Stimulated activated CD8-positive, alpha-beta memory T cell treated with anti-CD3 and anti-CD28 coated beads, Interleukin-4, amount 100 ng/mL, for 48 hours (primary cell): ENCODE measurements around the gene LIPI.
"Not testable (repeated sequence)": the region's sequence is repeated elsewhere in the genome, so short reads cannot be mapped to it uniquely, and the experiment has no call there.

ENCODE experiments used
- DNase-seq: peaks from one replicate; pipeline ENCODE4 v3.0.0-alpha.2; 2020

The LIPI gene

GRCh38 chr21:14210738-14211137, at the start of gene LIPI:
Gene LIPI, minus strand, starts transcription at chr21:14210955. Its CDS starts 110 bp downstream, at chr21:14210845.
- no peak for DNase-seq

GRCh38 chr21:14260174-14260764, 49.5 kb upstream of the LIPI start:
- DNase-seq, result no peak

- no peak for DNase-seq
Measured at GRCh38 chr21:14259747-14260146, 49.0 kb upstream of the LIPI start.

GRCh38 chr21:14251336-14251735, 40.6 kb upstream of the LIPI start:
- DNase-seq, result no peak

- DNase-seq, result no peak
Measured at GRCh38 chr21:14245711-14246110, 35.0 kb upstream of the LIPI start.

- no peak for DNase-seq
Measured at GRCh38 chr21:14244911-14245310, 34.2 kb upstream of the LIPI start.

- no peak for DNase-seq
Measured at GRCh38 chr21:14243874-14244273, 33.1 kb upstream of the LIPI start.

GRCh38 chr21:14243461-14243860, 32.7 kb upstream of the LIPI start:
- no peak for DNase-seq

GRCh38 chr21:14241297-14241696, 30.5 kb upstream of the LIPI start:
- DNase-seq, result no peak

- no peak for DNase-seq
Measured at GRCh38 chr21:14239281-14239680, 28.5 kb upstream of the LIPI start.

GRCh38 chr21:14236180-14236579, 25.4 kb upstream of the LIPI start:
- no peak for DNase-seq

- no peak for DNase-seq
Measured at GRCh38 chr21:14235101-14235500, 24.3 kb upstream of the LIPI start.

- DNase-seq, result no peak
Measured at GRCh38 chr21:14229399-14229798, 18.6 kb upstream of the LIPI start.

GRCh38 chr21:14223365-14223764, 12.6 kb upstream of the LIPI start:
- DNase-seq, result no peak

- DNase-seq, result peak; percentile 86
Measured at GRCh38 chr21:14215971-14216641, 5.4 kb upstream of the LIPI start, which contains the start of gene RBM11. Gene RBM11, plus strand, starts transcription at chr21:14216157. Its CDS starts 30 bp downstream, at chr21:14216187.

GRCh38 chr21:14213164-14213563, 2.4 kb upstream of the LIPI start:
- no peak for DNase-seq

GRCh38 chr21:14206222-14206621, 4.5 kb downstream of the LIPI start:
- DNase-seq, result no peak

GRCh38 chr21:14166463-14167223, 44.1 kb downstream of the LIPI start:
- not testable (repeated sequence) for DNase-seq

GRCh38 chr21:14143999-14144398, 66.8 kb downstream of the LIPI start:
- no peak for DNase-seq

GRCh38 chr21:14124266-14124665, 86.5 kb downstream of the LIPI start:
- no peak for DNase-seq

- DNase-seq, result no peak
Measured at GRCh38 chr21:14121719-14122118, 89.0 kb downstream of the LIPI start.

- peak; percentile 71 for DNase-seq
Measured at GRCh38 chr21:14120091-14120734, 90.5 kb downstream of the LIPI start.

GRCh38 chr21:14119038-14119437, 91.7 kb downstream of the LIPI start:
- no peak for DNase-seq
